GM21717 (cell line): ENCODE data around the gene SDR39U1.

ENCODE experiments used
- ATAC-seq: cut with Tn5 transposase; IDR thresholded peaks from one replicate; pipeline ENCODE4 v1.9.1; 2021; ENCODE audit warnings: mild to moderate bottlenecking, moderate library complexity; ENCODE audit not compliant: unreplicated experiment

Gene SDR39U1

GRCh38 chr14:24430143-24430681, 12.4 kb downstream of the SDR39U1 start:
- peak; percentile 49 for ATAC-seq

GRCh38 chr14:24429395-24430142, 13.0 kb downstream of the SDR39U1 start, which contains the start of the genes CBLN3 and KHNYN:
TSS of gene CBLN3 (minus strand) at chr14:24429668. CDS start at chr14:24429054, 614 bp downstream.
TSS of gene KHNYN (plus strand) at chr14:24429954. CDS start at chr14:24430731, 777 bp downstream.
- ATAC-seq = peak; percentile 77

DNA sequence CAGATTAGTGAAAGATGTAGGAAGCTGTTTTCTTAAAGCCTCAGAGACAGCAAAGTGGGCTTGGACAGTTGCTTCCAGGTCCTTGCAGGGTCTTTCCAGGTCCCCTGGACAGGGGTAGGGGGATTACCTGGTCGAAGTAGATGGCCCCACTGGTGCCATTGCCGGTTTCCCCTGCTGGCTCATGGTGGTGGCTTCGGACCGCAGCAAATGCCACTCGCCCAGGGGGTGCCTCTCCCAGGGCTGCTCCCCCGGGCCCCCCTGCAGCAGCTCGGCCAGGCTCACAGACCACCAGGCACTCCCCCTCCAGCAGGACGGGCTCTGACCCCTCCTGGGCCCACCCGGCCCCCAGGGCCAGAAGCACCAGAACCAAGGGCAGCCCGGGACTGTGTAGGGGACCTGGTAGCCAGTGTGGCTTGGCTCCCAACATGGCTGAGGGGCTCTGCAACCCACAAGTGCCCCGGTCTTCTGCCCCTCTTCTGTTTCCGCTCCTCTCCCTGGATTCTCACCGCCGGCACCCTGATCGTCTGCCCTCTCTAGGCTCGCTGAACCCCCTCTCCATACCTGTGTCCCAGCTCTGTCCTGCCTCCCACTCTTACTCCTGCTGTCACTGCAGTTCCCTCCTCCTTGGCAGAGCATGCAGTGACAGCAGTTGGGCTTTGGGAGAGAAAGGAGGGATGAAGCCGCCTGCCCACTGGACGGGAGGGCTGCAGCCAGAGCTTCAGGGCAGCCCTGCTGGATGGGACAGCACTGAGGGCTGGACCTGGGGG, 13.8 kb downstream of the SDR39U1 start:
- no peak for ATAC-seq

- no peak for ATAC-seq
Measured at GRCh38 chr14:24427537-24428508, 14.8 kb downstream of the SDR39U1 start.

- ATAC-seq = no peak
Measured at GRCh38 chr14:24426912-24427536, 15.6 kb downstream of the SDR39U1 start.

DNA sequence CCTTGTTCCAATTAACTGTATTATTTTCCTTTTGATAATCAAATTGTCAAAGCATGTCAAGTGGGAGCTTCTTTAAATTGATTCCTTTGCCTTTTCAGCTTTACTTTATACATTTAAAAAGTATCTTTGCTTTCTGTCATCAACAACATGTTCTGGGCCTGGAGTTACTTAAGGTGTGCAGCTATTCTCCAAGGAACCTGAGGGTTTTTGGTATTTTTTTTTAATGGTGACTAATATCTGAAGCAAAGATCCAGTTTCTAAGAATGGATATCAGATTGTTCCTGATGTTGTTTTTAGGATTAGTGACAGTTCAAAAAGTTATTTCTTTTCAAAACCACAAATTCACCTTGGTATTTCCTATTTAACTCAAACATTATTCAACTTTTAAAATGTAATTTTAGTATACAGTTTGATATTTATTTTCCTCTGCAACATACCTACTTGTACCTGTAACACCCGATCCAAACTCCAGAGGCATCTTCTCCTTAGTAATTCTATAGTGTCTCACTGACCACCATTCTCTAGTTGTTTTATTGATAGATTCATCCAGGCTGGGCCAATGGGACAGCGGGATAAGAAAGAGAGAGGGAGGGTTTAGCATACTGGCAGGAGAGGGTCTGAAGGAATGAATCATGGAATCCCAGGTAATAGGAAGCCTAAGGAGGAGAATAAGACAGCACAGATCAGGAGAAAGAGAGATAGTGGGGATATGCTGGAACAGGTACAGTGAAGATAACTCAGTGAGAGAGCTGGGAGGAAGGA, 16.2 kb downstream of the SDR39U1 start:
- no peak for ATAC-seq

- no peak for ATAC-seq
Measured at GRCh38 chr14:24425704-24426103, 16.9 kb downstream of the SDR39U1 start.

DNA sequence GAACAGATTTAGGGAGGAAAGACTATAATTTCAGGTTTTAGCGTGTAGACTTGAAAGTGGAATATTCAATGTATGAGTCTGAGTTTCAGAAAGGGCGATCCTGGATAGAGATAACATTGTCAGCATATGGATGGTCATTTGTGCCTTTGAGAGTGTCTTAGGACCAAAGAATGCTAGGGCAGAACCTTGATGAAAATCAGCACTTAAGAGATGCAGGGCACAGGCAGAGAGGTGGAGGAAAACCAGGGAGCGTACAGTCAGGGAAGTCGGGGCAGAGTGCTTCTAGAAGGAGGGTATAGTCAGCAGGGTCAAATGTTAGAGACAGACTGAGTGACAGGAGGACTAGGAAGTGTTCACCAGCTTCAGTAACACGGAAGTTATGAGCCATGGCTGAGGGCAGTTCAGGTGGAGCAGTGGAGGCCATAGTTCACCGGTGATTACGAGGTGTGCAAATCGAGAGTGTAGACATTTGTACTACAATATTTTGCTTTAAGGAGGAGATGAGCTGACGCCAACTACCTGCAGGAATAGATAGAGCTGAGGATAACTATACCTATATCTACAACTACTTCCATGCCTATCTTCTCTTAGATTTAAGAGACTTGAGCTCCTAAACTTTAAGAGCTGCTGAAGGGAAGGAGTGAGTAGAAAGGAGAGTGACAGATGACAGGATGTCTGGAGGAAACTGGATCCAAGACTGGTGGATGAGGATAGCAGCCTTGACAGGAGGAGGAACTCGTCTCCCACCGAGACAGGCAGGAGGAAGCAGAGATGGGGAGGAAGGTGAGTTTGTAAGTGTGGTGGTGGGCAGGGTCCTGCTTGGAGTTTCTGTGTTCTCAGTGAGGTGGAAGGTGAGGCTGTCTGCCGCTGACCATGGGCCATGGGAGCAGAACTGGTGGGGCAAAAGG, 19.6 kb downstream of the SDR39U1 start:
- ATAC-seq = no peak

DNA sequence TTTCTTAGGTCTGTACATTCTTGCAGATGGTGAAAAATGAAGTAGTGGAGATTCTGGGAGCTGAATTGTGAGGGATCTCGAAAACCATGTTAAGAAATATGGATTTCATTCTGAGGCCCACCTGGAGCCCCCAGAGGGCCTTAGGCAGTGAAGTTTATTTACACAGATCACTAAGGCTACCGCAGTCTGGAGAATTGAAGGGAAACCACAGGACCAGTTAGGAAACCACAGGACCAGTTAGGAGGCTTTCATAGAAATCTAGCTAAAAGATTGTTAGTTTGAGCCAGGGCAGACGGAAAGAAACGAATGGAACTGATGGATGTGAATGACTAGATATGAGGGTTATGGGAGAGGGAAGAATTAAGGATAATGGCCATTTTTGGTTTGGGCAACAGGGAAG, 20.3 kb downstream of the SDR39U1 start:
- ATAC-seq = no peak

- no peak for ATAC-seq
Measured at GRCh38 chr14:24418492-24418873, 24.1 kb downstream of the SDR39U1 start.

DNA sequence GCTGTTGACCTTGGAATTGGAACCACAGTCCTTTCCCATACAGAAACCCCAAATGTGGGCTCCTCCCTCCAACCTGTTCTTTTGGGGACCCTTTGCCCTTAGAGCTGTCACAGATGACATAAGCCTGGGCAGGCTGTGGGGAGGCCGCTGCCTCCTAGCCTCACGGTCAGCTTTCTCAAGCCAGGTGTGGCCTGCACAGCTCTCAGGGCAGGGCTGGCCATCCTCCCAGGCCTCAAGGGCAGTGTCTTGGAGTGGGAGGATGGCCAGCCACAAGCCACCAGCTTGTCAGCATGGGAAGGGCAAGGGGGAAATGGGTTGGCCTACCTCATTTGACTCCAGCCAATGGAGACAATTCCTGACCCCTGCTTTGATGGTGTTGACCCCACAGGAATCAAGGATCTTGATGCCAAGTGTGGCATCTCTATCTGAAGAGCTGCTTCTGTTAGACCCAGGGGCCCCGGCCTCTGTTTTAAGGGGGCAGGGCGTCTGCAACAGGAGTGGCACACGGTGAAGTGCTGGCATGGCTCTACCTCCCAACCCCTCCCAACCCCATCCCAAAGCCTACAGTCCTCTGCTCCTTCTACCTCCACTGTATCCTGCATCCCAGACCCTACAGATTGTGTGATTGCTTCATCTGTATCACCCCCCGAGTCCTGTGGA, 24.6 kb downstream of the SDR39U1 start:
- no peak for ATAC-seq

DNA sequence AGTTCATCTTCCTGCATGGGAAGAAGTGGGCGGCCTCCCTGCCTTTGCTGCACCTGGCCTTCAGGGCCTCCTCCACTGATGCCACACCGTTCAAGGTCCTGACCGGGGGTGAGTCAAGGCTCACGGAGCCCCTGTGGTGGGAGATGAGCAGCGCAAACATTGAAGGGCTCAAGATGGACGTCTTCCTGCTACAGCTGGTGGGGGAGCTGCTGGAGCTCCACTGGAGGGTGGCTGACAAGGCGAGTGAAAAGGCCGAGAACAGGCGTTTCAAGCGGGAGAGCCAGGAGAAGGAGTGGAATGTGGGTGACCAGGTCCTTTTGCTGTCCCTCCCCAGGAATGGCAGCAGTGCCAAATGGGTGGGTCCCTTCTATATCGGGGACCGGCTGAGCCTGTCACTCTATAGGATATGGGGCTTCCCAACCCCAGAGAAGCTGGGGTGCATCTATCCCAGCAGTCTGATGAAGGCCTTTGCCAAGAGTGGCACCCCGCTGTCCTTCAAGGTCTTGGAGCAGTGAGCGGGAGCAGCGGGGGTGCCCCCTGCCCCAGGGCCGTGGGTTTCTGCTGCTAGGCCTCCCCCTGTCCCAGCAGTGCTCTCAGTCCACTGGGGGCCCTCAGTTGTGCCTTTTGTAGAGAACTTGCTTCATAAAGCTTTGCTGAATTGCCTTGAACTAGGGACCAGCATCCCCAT, 25.5 kb downstream of the SDR39U1 start:
- no peak for ATAC-seq

- ATAC-seq = no peak
Measured at GRCh38 chr14:24416254-24416931, 26.2 kb downstream of the SDR39U1 start.

GRCh38 chr14:24415421-24416253, 26.9 kb downstream of the SDR39U1 start:
- ATAC-seq = no peak

GRCh38 chr14:24414732-24415420, 27.7 kb downstream of the SDR39U1 start:
- no peak for ATAC-seq
